Measurements from ENCODE around the gene AAK1.
"Not testable (repeated sequence)": the region's sequence is repeated elsewhere in the genome, so short reads cannot be mapped to it uniquely, and the experiment has no call there.

Gene AAK1

DNA sequence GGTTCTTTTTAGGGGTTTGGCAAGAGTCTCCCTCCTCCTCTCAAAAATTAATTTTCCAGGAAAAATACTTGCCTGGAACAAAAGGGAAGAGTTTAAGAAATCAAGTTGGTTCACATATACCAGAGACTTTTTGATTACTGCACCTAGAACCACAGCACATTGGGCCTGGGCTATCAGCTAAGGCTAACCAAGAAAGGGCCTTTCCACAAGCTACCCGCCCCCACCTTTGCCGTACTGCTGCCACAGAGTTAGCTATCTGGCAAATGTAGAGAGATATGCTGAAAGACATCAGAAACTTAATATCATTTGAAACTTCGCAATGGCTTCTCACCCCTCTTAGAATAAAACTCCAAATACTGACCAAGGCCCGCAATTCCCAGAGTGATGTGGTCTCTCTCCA is 76.9 kb downstream of the AAK1 start:
- DNase-seq = no peak

DNA sequence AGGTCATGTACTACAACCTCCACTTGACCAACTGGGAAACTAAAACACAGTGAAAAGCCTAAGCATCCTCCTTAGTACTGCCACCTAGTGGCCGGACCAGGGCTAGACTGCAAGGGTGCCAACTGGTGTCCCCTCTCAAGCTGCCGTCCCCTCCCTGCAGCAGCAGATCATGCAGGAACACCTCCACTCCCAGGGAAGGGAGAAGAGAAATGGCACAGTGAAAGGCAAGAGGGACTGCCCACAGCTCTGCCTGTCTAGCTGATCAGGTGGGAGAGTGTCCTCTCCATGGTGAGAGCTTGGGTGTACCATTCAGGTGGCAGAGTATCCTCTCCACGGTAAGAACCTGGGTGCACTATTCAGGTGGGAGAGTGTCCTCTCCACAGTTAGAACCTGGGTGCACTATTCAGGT is 78.1 kb downstream of the AAK1 start:
- peak; percentile 72 for DNase-seq

DNA sequence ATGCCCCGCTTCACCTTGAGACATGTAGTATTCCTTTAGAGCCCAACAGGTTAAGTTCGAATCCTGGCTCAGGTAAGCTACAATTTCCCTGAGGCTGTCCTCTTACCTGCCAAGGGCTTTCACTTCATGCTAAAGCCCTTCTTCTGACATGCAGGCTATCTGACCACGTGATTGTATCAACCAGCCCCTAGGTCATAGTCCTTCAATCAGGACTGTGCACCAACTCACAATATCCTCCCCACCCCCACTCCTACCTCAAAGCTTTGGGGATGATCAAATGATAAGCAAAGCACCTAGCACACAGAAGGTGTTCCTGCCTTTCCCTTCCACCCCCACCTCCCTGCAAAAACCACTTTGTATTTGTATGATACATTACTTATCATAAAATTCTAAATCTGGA is 78.9 kb downstream of the AAK1 start:
- no peak for DNase-seq

DNA sequence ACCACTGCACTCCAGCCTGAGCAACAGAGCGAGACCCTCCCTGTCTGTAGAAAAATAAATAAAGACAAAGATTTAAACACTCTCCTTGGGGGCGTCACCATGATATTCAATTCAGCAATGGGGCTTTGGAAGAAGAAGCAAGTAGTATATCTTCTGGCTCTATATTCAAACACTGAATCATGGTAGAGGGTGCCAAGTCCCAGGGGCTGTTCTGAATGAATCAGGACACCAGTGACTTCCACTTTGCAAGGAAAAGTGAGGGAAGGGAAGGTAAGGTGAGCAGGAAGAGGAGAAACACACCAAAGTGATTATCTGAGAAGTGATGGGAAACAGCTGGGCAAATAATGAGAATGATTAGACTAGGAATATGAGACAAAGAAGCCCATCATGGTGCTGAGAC is 80.5 kb downstream of the AAK1 start:
- no peak for DNase-seq

DNA sequence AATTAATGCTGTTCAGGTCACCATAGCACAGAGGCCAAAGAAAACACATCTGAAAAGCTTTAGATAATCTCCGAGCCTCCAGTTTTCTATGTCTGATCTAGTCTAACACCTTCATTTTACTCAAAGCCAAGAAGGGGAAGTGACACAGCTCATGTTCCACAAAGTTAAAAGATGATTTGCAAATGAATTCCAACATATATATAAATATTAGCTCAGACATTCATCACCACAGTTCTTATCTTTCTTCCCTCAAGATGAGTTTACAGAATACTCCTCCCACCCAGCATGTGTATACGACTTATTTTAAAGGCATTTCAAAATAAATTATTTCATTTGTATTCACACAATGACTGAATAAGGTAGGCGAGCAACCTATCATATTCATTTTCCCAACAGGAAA is 82.4 kb downstream of the AAK1 start:
- no peak for DNase-seq

DNA sequence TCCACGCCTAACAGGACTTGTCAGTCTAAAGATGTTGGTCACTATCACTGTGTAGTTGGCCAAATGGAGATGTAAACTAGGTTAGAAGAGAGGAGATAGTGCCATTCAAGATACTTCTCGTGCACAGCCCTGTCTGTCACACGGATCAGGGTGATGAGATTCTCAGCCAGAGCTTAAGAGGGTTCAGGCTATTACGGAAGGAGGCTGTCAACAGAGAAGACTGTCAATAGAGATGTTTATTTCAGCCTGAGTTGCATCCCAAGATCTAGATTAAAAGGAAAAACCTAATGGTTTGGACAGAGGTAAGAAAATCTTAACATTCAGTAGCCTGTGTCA is 83.4 kb downstream of the AAK1 start:
- no peak for DNase-seq

DNA sequence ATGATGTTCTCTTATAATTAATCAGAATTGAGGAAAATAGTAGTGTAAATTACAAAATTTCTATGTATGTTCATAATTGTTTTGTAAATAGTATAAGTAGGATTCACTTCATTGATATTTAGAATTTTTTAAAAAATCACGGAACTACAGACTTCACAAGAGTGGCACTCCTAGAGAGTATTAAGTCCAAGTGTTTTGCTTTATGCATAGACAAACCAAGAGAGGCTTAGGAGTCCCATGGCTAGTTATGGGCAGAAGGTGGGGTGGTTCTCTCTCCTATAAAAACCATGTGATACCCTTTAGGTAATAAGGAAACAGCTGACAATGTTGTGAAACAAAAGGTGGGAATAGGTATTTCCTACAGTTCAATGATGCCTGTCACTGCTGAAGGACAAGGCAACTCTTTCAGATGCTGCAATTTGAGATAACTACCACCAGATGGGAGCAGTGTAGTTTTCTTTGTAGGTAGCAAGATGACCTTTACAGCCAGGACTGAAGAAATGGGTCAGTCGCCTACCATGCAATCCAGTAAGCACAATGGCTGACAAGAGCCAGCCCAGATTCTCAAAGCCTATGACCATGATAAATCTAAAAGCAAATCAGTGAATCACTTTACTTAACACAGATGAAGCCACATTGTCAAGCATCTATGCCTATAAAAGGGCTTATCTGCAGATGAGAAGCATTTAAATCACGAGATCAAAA is 83.9 kb downstream of the AAK1 start:
- DNase-seq = no peak

DNA sequence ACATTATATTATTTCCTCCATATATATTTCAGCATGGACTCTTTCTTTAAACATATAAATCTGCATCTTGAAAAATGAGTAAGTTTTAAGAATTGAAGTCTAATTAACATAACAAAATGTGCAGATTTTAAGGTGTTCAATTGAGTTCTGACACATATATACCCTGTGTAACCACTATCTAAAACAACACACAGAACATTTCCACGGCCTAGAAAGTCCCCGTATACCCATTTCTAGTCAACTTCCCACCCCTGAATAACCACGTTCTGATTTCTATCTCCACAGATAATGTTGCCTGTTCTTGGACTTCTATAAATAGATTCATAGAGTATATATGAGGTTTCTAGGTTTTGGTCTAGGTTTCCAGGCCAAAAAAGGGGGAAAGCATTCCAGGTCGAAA is 87.5 kb downstream of the AAK1 start:
- DNase-seq = no peak

DNA sequence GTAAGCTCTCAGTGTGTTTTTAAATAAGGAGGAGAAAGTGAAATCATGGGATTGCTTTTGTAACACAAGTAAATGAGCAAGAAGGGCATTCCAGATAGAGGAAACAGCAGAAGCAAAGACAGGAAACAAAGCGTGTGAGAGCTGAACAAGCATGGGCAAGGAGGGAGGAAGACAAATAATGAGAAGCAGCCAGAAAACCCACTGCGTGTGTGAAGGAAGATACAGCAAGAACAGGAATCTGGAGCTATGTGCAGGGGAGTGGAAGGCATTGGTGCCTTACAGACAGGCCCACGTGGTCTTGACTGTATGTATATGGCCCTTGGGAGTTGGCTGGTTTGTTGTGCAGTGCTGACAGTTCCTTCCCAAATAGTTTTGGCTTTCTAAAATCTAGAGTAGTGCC is 88.6 kb downstream of the AAK1 start:
- DNase-seq = no peak

DNA sequence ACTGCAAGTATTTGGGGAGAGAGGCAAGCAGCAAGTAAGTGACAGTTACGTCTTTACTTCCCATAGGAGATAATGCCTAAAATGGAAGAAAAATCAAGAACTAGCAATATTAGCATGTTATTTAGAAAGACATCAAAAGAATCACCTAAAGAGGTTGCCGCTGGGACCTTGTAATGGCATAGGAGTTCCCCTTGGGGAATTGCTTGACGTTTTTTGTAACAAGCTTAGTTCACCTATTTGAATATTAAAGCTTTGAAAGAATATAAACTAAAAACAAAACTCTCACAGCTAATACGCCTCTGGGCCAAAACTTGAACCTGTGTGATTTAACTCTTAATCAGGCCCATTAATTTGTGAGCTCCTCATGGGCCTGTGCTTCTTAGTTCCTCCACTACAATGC is 89.0 kb downstream of the AAK1 start:
- no peak for DNase-seq

DNA sequence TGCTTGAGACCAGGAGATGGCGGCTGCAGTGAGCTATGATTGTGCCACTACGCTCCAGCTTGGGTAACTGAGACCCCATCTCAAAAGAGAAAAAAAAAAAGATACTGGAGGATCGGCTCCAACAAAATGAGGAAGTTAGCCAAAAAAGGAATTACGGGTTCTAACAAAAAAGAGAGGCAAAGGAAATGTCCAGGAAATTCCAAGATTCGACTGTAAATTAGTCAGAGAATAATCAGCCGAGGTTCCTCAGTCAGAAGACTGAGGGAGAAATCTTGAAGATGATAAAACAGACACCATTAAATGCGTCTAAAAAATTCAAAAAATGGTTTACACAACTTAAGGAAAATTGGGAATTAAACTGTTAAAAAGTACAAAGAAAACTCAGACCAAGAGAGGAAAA is 89.5 kb downstream of the AAK1 start:
- DNase-seq = no peak

DNA sequence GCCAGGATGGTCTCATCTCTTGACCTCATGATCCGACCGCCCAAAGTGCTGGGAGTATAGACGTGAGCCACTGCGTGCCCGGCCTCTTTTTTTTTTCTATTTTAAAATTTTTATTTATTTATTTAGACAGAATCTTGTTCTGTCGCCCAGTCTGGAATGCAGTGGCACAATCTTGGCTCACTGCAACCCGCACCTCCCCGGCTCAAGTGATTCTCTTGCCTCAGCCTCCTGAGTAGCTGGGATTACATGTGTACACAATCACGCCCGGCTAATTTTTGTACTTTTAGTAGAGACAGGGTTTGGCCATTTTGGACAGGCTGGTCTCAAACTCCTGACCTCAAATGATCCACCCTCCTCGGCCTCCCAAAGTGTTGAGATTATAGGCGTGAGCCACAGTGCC is 93.0 kb downstream of the AAK1 start:
- DNase-seq = not testable (repeated sequence)

DNA sequence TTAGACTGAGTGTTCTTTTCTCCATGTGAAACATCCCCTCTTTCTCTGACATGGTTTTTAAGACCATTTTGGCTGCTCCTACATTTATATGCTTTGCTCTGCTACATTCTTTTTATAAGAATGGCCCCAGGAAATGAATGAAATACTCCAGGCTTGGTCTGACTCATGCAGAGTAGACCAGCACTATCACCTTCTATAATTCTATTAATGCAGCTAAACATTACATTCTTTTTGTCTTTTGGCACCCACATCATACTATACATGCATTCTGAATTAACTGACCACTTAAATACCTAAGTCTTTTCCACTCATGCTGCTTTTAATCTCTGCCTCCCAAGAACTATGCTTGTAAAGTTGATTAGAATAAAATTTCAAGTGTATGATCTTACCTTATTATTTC is 94.1 kb downstream of the AAK1 start:
- DNase-seq = no peak

DNA sequence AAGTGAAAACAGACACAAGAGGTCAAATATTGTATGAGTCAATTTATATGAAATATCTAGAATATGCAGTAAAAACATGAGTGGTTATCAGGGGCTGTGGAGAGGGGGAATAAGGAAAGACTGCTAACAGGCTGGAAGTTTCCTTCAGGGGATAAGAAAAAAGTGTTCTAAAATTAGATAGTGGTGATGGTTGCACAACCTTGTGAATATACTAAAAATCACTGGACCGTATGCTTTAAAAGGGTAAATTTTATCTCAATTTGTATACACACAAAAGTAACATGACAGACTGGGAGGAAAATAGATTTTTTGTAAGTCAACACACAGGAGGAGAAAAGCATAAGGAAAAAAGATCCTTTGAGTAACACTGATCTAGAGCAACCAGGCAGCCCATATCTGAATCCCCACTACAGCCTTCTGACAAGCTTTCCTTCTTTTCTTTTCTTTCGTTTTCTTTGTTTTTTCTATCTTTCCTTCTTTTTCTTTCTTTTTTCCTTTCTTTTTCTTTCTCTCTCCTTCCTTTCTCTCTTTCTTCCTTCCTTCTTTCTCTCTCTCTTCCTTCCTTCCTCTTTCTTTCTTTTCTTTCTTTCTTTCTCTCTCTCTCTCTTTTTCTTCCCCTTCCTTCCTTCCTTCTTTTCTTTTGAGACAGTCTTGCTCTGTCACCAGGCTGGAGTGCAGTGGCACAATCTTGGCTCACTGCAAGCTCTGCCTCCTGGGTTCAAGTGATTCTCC is 95.4 kb downstream of the AAK1 start:
- no peak for DNase-seq

DNA sequence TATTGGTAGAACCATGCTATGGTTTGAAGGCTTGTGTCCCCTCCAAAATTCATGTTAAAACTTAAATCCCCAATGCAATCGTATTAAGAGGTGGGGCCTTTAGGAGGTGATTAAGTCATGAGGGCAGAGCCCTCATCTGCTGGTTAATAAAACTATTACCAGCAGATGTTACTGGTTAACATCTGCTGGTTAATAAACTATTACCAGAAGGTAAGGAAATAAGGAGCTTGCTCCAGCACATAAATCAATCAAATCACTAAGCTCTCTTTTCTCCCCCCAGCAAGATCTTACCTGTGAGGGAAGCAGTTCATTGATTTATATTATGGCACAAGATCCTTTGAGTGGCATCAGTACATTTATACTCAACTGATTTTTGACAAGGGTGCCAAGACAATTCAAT is 96.9 kb downstream of the AAK1 start:
- DNase-seq = no peak

DNA sequence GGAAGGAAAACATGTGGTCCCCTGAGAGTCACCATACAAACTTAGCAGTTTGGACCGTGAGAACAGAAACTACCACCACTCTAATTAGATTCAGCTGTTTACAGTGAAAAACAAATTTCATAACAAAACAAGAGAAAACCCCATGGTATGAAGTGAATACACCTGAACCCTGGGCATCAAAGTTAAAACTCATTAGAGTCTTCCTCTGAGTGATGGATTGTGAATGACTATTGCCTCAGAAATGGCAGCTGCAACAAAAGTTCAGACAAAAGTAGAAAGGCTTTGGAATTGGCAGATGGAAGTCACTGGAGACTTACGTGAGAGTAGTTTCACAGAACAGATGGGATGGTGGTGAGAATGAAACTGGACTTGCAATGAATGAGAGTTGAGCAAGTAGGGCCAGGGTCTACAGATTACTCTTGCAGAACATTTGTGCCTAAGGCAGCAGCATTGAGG is 98.0 kb downstream of the AAK1 start:
- DNase-seq = no peak

DNA sequence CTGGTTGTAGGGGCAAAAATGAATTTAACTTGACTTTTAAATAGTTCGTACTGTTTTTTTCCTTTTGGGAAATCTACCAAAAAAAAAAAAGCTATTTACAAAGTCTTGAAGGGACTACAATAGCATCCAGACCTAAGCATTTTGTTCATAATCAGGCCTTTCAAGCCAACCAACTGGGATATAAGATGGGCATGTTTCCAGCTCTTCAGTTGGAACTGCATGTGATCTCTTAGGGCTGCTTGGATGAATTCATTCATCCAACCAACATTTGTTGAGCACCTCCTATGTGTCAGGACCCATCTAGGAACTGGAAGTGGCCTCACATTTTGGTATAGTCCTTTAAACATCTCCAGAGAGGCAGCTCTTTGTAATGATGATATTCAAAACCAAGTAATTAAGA is 98.6 kb downstream of the AAK1 start:
- no peak for DNase-seq

DNA sequence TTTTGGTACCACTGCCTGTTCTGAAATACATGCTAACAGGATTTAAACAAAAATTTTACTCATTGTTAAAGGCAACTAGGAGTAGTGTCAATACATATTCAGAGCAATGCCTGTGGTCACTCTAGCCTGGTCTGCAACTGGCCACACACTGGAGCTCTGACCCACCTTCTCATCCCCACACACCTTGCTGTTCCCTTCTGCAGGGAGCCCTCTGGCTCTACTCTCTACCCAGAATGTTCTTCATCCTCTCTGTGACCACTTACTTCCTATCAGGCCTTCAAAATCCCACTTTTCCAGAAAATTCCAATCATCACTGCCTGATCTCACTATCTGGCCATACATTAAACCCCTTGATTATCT is 104.0 kb downstream of the AAK1 start:
- DNase-seq = no peak

DNA sequence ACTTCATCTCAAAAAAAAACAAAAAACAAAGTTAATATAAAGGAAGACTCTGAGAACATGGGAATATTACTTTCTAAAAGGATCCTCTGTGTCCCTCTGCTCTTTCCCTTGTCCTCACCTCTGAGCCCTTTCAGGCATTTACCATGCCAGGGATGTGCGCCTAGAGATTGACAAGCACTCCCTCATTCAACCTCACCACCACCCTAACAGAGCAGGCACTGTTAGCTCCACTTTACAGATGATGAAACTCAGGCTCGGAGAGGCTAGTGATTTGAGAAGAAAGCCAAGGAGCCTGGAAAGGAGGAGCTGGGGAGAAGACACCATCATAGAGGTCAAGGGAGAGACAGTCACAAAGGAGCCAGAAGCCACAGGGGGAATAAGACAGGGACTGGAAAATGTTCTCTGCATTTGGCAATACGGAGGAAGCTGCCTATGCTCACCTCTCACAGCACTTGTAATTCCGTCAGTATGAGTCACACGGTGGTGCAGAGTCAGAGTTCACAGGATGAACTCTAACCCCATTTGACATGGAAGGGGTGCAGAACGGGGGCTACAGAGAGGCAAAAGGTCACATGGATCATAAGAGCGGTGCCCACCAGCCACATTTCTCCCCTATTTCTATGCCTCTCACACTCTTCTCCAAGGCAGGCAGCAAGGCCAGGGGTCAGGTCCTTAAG is 104.5 kb downstream of the AAK1 start:
- no peak for DNase-seq

DNA sequence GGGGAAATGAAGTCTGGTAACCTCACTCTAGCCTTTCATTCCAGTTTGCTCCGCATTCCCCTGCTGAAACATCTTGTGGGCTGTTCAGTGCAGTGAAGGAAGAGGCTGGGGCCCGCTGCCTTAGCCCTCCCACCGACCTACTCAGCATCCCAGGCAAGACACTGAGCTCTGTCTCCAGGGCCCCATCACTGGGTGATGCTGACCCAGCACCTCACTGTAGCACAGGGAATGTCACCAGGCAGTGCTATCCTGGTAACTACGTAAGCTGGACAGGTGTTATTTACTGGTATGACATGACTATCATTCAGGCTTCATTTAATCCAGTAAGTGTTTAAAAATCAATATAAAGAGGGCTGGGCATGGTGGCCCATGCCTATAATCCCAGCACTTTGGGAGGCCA is 105.3 kb downstream of the AAK1 start:
- no peak for DNase-seq

DNA sequence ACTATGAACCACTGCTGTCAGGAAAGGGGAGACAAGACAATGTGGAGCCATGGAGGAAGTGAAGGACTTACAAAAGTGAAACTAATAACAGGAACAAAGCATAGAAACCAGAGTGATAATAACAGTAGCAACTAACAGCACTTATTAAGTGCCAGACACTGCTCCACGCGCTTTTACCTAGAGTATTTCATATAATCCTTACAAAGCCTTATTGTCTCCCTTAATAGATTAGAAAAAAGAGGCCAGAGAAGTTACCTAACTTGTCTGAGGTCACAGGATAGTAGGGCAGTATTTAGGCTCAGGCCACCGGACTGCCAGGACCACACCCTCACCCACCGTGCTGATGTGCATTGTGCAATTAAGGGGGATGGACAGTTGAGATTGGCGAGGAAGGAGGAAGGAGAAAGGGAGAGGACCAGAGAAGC is 107.7 kb downstream of the AAK1 start:
- DNase-seq = no peak

DNA sequence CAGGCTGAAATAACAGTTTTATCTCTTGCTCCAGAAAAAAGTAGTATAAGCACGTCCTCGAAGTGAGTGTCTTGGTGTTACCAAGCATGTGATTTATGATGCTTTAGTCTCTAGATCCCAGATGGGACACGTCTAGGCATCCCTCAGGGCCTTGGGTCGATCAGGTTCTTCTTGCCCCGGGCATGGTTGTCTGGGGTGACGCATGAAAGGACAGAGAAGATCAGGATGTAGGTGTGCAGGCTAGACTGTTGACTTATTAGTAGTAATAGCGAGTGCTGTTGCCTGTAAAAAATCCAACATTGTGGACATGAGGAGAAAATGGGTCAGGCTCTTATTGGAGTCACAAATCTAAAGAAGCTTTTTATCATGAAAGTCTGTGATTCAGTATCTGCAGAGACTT is 112.4 kb downstream of the AAK1 start:
- DNase-seq = no peak

DNA sequence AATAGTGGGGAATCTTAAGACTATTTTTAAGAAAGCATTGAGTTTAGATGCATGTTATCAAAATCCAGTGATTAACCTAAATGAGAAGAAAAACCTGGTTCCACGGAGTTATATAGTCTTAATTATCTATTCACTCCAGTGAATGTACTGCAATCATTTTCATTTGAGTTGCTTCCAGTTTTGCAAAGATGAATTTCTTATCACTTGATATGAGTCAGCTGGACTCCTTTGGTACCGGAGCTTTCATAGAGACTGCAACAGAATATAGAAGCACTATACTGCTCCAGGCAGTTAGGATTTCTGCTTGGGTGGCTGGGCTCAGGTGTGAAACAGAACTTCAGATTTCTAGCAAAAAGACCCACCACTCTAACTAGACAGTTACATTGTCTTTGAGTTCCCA is 114.1 kb downstream of the AAK1 start:
- no peak for DNase-seq

DNA sequence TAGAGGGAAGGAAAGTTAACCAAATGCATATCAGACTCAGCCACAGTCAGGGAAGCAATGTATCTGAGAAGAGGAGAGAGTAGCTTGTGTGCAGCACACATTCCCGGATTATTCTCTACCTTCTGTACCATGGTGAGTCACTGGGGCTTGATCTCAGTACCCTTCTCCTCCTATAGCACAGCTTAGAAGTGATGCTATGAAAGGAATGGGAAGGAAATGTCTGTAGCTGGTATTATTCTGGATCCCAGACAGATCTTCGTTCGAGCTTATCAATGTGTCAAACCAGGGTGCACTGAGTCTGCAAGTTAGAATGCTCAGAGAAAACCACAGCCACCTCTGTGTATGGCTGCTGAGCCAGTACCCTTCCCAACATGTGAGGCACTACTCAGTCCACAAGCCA is 118.3 kb downstream of the AAK1 start:
- no peak for DNase-seq

DNA sequence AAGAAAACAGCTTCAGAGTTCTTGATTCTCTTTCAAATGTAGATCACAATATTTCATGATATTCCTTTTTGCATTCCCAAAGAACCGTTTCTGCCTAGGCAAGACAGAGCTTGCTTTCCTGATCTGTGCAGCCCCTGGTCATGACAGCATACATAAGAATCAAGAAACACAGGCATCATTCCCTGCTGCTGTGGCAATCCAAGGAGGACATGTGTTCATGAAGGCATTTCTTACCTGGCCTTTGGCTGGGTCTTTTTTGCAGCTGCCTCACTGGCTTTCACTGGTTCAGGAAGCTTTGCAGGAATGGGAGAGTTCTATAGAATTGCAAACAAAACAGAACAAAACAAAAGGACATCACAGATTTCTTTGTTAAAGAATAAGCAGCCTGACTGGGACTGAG is 118.7 kb downstream of the AAK1 start:
- DNase-seq = no peak

All from activated gamma-delta T cell treated with Interleukin-2 at 50 U/mL for 16 hours (primary cell).